HFF-Myc (cell line): Measurements from ENCODE around the gene WDR33.
"Not testable (repeated sequence)": the region's sequence is repeated elsewhere in the genome, so short reads cannot be mapped to it uniquely, and the experiment has no call there.

Experiments used
- DNase-seq: peaks from one replicate; pipeline ENCODE4 v3.0.0-alpha.2; 2011; ENCODE audit warnings: low read depth; ENCODE audit errors: extremely low read depth
- H3K4me3 ChIP-seq: replicated peaks from 2 replicates; pipeline ENCODE4 v1.5.1; 2011; ENCODE audit warnings: low read depth, mild to moderate bottlenecking, control low read depth, low read length
- CTCF ChIP-seq: IDR thresholded peaks from 2 replicates; pipeline ENCODE4 v1.5.1; 2012; ENCODE audit warnings: mild to moderate bottlenecking, low read depth, low read length, control low read depth; ENCODE audit errors: missing control alignments

Gene WDR33

GRCh38 chr2:127810156-127810618 lies 784 bp downstream of the WDR33 start:
- H3K4me3 ChIP-seq = peak overlapping the region; percentile 90
- TF ChIP-seq CTCF = no peak
- DNase-seq = no peak

- no peak for DNase-seq
- TF ChIP-seq CTCF = no peak
- H3K4me3 ChIP-seq = no peak overlapping the region
Observed at GRCh38 chr2:127807678-127808353, 3.2 kb downstream of the WDR33 start.

- not testable (repeated sequence) for H3K4me3 ChIP-seq, DNase-seq
Observed at GRCh38 chr2:127806860-127807259, 4.1 kb downstream of the WDR33 start.

DNA sequence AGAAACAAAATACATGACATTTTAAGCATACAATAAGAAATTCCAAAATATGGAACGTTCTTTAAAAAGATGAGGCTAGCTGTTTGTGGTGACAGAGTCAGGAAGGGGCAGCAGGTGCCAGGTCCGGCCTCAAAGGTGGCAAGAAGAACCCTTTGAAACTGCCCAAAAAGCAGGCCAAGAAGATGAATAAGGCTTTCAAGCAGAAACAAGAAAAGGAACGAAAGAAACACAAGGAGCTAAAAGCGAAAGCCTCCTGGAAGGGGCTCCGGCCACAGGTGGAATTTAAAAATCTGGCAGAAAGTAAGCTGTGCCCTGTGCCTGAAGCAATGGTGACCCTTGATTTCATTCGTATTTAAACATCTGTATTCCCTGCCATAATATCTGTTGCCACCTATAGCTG lies 5.5 kb downstream of the WDR33 start:
- DNase-seq = no peak
- H3K4me3 ChIP-seq = no peak overlapping the region
- no peak for TF ChIP-seq CTCF

GRCh38 chr2:127799926-127800325 lies 11.0 kb downstream of the WDR33 start:
- no peak for DNase-seq
- no peak for TF ChIP-seq CTCF
- no peak overlapping the region for H3K4me3 ChIP-seq

GRCh38 chr2:127796389-127796788 lies 14.6 kb downstream of the WDR33 start:
- TF ChIP-seq CTCF = no peak
- no peak for DNase-seq
- H3K4me3 ChIP-seq = no peak overlapping the region

DNA sequence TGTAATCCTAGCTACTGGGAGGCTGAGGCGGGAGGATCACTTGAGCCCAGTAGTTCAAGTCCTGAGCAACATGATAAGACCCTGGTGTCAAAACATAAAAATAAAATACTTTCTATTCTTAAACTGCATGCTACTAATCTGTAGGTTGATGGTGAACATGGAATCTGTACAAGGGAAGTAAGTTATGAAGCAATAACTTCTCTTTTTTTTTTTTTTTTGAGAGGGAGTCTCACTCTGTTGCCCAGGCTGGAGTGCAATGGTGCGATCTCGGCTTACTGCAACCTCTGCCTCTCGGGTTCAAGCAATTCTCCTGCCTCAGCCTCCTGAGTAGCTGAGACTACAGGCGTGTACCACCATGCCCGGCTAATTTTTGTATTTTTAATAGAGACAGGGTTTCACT lies 16.1 kb downstream of the WDR33 start:
- not testable (repeated sequence) for DNase-seq, H3K4me3 ChIP-seq

DNA sequence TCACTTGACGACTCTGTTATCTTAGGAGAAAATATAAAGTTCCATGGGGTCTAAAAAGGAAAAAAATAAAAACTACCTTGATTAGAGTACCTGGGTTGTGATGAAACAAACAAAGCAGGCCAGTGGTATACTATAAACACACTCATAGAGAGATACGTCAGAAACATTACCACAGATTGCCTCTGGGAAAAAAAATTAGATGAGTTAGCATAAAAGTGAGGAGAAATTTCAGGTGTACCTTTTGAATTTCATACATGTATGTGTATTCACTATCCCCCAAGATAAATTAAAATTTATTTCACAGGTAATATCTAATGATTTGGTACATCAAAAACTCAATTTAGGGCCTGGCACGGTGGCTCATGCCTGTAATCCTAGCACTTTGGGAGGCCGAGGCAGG lies 18.2 kb downstream of the WDR33 start:
- no peak for TF ChIP-seq CTCF
- H3K4me3 ChIP-seq = no peak overlapping the region
- DNase-seq = no peak
